ENCODE measurements around the gene PLEKHB2.

DNA sequence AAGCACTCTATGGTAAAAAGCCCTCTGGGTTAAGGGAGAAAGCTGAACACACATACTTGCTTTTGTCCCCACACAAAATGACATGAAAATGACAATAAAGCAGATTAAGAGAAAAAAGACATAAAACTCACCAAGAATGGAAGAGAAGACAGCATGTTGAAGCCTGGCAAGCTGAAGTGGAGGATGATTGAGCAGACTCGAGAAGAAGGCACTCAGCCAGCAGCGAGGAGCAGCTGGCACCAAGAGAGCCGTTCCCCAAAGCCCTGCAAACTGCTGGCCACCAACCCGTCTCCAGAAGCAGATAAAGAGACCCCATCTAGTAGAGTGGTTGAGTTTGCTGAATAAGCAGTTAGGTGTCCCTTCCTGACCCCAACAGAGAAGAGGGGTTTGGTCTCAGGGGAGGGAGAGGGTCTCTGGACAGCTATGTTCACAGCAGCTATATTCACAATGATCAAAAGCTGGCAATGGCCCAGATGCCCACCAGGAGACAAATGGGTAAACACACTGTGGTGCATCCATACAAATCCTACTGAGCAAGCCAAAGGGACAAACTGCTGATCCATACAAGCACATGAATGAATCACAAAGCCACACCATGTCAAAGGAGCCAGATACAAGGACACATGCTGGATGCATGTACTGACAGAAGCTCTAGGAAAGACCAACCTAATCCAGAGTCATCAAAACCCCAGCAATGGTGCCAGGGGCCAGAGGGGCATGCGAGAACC, 48.8 kb upstream of the PLEKHB2 start:
- TF ChIP-seq, protein P1, sequence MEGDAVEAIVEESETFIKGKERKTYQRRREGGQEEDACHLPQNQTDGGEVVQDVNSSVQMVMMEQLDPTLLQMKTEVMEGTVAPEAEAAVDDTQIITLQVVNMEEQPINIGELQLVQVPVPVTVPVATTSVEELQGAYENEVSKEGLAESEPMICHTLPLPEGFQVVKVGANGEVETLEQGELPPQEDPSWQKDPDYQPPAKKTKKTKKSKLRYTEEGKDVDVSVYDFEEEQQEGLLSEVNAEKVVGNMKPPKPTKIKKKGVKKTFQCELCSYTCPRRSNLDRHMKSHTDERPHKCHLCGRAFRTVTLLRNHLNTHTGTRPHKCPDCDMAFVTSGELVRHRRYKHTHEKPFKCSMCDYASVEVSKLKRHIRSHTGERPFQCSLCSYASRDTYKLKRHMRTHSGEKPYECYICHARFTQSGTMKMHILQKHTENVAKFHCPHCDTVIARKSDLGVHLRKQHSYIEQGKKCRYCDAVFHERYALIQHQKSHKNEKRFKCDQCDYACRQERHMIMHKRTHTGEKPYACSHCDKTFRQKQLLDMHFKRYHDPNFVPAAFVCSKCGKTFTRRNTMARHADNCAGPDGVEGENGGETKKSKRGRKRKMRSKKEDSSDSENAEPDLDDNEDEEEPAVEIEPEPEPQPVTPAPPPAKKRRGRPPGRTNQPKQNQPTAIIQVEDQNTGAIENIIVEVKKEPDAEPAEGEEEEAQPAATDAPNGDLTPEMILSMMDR (IDR thresholded peaks at IDR 0.05; ENCODE audit: borderline replicate concordance, extremely low read depth, low read length, poor library complexity, severe bottlenecking): no peak
- TF ChIP-seq EZH2 (IDR thresholded peaks at IDR 0.05; ENCODE audit: borderline replicate concordance, low read depth, low read length, severe bottlenecking): no peak
